Activated T-cell treated with anti-CD3 and anti-CD28 coated beads, Interleukin-2, amount 50 U/mL, for 4 hours (primary cell): Measurements from ENCODE around the gene TNFRSF6B. TPM values are rescaled to one million over a fixed set of nuclear protein-coding genes. Genes with fewer than 3 reads are reported as not detected.
"Not testable (repeated sequence)": the region's sequence is repeated elsewhere in the genome, so short reads cannot be mapped to it uniquely, and the experiment has no call there.

ENCODE experiments used
- ATAC-seq, 2 donors: fragments of 200-7000 bp; cut with Tn5 transposase; one replicate each; pipeline ENCODE4 v1.10.0; 2021
- DNase-seq: peaks from one replicate; pipeline ENCODE4 v3.0.0-alpha.2; 2020
- H3K27me3 Mint-ChIP-seq: one replicate; pipeline ENCODE4 v1.8.0; 2021; ENCODE audit warnings: low read depth, mixed read lengths
- H3K36me3 Mint-ChIP-seq: one replicate; pipeline ENCODE4 v1.8.0; 2022; ENCODE audit warnings: mixed read lengths; ENCODE audit not compliant: insufficient read depth
- H3K4me1 Mint-ChIP-seq: one replicate; pipeline ENCODE4 v1.8.0; 2021; ENCODE audit warnings: low read depth, mixed read lengths
- H3K4me3 Mint-ChIP-seq: one replicate; pipeline ENCODE4 v1.8.0; 2021; ENCODE audit warnings: mild to moderate bottlenecking, moderate library complexity, mixed read lengths
- H3K9me3 Mint-ChIP-seq: one replicate; pipeline ENCODE4 v1.8.0; 2021; ENCODE audit warnings: mixed read lengths
- total RNA-seq, 3 donors: library from RNA; stranded (reverse); gene quantifications; one replicate each; pipeline ENCODE4 v1.2.1, GENCODE V29; 2021

Gene TNFRSF6B
- total RNA-seq, 3 donors from 2014 or later = 0.47 TPM; not detected in 2

DNA sequence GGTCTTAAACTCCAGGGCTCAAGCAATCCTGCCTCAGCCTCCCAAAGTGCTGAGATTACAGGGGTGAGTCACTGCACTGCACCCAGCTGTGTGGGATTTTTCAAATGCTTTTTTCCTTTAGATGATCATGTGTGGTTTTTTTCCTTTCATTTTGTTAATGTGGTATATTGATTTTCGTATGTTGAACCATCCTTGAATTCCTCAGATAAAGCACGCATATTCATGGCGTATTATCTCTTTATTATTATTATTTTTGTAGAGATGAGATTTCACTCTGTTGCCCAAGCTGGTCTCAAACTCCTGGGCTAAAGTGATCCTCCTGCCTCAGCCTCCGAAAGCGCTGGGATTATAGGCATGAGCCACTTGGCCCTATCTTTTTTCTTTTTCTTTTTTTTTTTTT is 18.4 kb downstream of the TNFRSF6B start:
- H3K4me3 Mint-ChIP-seq = no peak overlapping the region
- peaks cover 13% of the 10 kb centered on the region for H3K9me3 Mint-ChIP-seq
- no peaks in the 10 kb centered on the region for H3K27me3 Mint-ChIP-seq
- peaks cover 40% of the 10 kb centered on the region for H3K4me1 Mint-ChIP-seq
- ATAC-seq (no peak), DNase-seq (no peak)
- peaks cover 49% of the 10 kb centered on the region for H3K36me3 Mint-ChIP-seq

DNA sequence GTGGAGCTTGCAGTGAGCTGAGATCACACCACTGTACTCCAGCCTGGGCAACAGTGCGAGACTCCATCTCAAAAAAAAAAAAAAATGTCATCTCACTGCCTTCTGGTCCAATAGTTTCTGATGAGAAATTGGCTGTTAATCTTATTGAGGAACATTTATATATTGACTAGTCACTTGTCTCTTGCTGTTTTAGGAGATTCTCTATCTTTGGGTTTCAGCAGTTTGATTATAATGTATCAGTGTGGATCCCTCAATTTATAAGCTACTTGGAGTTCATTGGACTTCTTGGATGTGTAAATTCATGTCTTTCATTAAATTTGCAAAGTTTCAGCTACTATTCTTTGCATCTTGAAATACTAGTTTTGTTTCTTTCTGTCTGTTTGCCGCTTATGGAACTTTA is 22.5 kb downstream of the TNFRSF6B start:
- Mint-ChIP-seq H3K4me3 (no peak overlapping the region), H3K27me3 (no peaks in the 10 kb centered on the region), H3K36me3 (peaks cover 43% of the 10 kb centered on the region), H3K4me1 (peaks cover 32% of the 10 kb centered on the region), H3K9me3 (peaks cover 13% of the 10 kb centered on the region)
- ATAC-seq (no peak), DNase-seq (no peak)

DNA sequence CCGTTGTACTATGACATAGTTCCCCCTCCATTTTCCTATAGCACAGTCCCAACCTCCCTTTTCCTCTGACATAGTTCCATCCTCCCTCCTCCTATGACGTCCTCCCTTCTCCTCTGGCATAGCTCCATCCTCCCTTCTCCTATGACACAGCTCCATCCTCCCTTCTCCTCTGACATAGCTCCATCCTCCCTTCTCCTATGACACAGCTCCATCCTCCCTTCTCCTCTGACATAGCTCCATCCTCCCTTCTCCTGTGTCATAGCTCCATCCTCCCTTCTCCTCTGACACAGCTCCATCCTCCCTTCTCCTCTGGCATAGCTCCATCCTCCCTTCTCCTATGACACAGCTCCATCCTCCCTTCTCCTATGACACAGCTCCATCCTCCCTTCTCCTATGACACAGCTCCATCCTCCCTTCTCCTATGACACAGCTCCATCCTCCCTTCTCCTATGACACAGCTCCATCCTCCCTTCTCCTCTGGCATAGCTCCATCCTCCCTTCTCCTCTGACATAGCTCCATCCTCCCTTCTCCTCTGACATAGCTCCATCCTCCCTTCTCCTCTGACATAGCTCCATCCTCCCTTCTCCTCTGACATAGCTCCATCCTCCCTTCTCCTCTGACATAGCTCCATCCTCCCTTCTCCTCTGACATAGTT is 26.6 kb downstream of the TNFRSF6B start:
- peaks cover 30% of the 10 kb centered on the region for H3K4me1 Mint-ChIP-seq
- DNase-seq, ATAC-seq, H3K27me3 Mint-ChIP-seq, H3K4me3 Mint-ChIP-seq: not testable (repeated sequence)
- peaks cover 11% of the 10 kb centered on the region for H3K9me3 Mint-ChIP-seq
- peaks cover 31% of the 10 kb centered on the region for H3K36me3 Mint-ChIP-seq

DNA sequence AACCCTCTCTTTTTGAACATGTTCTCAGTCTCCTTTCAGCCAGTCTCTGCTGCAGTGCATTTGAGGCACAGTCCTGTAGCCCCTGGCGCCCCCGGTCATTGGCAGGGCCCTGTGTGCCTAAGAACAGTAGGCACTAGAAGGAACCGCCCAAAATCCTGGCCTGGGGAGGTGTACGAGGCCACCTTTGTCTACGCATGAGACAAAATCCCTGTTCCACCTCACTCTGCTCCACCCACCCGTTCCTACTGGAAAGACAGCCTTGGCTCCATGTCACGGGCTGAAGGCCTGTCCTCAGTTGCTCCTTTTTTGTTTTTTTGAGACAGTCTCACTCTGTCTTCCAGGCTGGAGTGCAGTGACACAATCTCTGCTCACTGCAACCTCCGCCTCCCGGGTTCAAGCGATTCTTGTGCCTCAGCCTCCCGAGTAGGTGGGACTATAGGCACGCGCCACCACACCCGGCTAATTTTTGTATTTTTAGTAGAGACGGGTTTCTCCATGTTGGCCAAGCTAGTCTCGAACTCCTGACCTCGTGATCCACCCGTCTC is 33.8 kb downstream of the TNFRSF6B start:
- ATAC-seq, DNase-seq, H3K9me3 Mint-ChIP-seq, H3K4me3 Mint-ChIP-seq, H3K27me3 Mint-ChIP-seq: not testable (repeated sequence)
- H3K36me3 Mint-ChIP-seq = peaks cover 19% of the 10 kb centered on the region
- peaks cover 28% of the 10 kb centered on the region for H3K4me1 Mint-ChIP-seq

DNA sequence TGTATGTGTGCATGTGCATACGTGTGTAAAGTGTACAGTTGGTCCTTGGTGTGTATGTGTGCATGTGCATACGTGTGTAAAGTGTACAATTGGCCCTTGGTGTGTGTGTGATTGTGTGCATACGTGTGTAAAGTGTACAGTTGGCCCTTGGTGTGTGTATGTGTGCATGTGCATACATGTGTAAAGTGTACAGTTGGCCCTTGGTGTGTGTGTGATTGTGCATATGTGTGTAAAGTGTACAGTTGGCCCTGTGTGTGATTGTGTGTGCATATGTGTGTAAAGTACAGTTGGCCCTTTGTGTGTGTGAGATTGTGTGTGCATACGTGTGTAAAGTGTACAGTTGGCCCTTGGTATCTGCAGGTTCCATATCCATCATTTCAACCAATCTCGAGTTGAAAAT is 35.0 kb downstream of the TNFRSF6B start:
- Mint-ChIP-seq H3K36me3 (peaks cover 16% of the 10 kb centered on the region), H3K27me3 (no peaks in the 10 kb centered on the region), H3K4me3 (no peak overlapping the region), H3K9me3 (no peaks in the 10 kb centered on the region), H3K4me1 (peaks cover 35% of the 10 kb centered on the region)
- ATAC-seq (no peak), DNase-seq (no peak)

DNA sequence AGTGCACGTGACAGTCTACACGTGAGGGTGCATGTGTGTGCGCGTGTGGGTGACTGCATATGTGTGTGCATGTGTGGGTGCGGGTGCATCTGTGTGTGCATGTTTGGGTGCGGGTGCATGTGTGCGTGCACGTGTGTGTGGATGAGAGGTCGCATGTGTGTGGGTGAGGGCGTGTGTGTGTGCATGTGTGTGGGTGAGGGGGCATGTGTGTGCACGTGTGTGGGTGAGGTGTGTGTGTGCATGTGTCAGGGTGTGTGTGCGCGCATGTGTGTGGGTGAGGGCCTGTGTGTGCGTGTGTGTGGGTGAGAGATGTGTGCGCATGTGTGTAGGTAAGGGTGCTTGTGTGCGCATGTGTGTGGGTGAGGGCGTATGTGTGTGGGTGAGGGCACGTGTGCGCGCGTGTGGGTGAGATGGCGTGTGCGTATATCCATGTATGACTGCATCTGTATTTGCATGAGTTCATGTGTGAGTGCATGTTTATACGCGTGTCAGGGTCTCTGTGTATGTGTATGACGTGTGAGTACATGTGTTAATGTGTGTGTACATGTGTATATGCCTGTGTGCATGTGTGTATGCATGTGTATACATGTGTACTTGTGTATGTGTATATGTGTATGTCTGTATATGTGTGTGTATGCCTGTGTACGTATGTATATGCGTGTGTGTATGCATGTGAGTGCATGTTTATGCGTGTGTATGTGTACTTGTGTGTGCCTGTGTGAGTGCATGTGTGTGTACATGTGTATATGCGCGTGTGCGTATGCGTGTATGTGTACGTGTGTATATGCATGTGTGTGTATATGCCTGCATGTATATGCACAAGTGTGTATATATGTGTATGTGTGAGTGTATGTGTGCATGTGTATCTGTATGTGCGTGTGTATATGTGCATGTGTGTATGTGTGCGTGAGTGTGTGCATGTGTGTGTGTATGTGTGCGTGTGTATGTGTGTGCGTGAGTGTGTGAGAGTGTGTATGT is 36.0 kb downstream of the TNFRSF6B start:
- H3K4me3 Mint-ChIP-seq = no peak overlapping the region
- H3K4me1 Mint-ChIP-seq = peaks cover 34% of the 10 kb centered on the region
- no peaks in the 10 kb centered on the region for H3K27me3 Mint-ChIP-seq
- no peaks in the 10 kb centered on the region for H3K9me3 Mint-ChIP-seq
- no peak for DNase-seq
- no peak for ATAC-seq
- H3K36me3 Mint-ChIP-seq = peaks cover 12% of the 10 kb centered on the region

DNA sequence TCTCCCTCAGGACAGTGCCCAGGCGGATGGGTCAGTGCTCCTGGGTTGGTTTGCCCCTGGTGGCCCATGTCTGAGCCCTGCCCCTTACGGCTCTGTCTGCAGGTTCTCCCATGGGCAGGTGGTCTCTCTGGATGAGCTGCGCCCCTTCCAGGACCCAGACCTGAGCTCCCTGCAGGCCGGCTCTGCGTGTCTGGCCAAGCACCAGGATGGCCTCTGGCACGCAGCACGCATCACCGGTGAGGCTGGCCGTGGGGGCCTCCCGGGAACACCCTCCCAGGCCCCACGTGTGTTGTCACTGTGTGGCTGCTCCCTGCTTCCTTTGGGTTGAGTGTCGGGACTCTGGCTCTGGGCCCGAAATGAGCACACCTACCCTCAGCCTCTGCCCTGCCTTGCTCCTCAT is 36.7 kb downstream of the TNFRSF6B start:
- Mint-ChIP-seq H3K36me3 (peaks cover 12% of the 10 kb centered on the region), H3K27me3 (no peaks in the 10 kb centered on the region), H3K4me3 (no peak overlapping the region), H3K4me1 (peaks cover 29% of the 10 kb centered on the region), H3K9me3 (no peaks in the 10 kb centered on the region)
- ATAC-seq (no peak), DNase-seq (no peak)

DNA sequence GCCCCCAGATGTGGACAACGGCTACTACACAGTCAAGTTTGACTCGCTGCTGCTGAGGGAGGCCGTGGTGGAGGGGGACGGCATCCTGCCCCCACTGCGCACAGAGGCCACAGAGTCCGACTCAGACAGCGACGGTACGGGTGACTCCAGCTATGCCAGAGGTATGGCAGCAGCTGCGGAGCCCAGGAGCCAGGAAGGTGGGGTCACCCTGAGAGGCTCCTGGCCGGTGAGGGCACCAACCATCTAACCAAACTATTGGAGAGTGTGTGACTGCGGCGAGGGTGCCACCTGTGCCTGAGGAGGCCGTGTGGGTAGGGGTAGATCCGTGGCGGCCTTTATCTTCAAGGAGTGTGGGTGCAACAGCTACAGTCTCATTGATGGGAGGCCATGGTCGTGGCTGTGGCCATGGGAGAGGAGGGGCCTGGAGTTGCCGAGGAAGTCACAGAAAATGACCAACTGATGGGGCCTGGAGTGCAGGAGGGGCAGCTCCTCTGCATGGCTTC is 37.2 kb downstream of the TNFRSF6B start:
- DNase-seq (no peak), ATAC-seq (no peak)
- no peak overlapping the region for H3K4me3 Mint-ChIP-seq
- H3K9me3 Mint-ChIP-seq = no peaks in the 10 kb centered on the region
- peaks cover 10% of the 10 kb centered on the region for H3K36me3 Mint-ChIP-seq
- no peaks in the 10 kb centered on the region for H3K27me3 Mint-ChIP-seq
- peaks cover 24% of the 10 kb centered on the region for H3K4me1 Mint-ChIP-seq

DNA sequence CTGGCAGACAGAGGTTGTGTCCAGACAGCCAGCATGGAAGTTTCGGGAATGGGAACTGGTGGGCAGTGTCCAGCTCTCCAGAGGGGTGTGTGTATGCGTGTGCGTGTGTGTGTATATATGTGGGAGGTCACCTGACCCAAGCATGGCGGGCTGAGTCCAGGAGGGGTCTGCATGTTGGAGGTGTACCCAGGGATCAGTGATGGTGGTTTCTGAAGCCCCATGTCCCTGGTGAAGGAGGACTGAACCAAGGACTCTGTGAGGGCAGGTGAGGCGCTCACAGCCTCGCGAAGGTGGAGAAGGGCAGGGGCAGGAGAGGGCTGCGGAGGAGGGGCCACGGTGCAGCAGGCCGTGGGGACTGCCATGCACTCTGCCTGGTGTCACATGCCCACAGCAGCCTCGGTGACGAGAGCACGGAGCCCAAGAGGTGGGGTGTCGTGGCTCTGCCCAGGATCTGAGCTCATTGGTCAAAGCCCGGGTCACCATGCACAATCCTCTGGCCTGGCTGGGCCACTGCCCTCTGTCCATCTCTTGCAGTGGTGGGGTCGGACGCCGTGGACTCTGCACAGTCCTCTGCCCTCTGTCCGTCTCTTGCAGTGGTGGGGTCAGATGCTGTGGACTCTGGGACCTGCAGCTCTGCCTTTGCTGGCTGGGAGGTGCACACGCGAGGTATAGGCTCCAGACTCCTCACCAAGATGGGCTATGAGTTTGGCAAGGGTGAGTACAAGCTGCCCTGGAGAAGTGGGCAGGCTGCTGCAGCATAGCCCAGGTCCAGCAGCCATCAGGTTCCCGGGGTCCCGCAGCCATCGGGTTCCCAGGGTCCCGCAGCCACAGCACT is 37.9 kb downstream of the TNFRSF6B start:
- DNase-seq (no peak), ATAC-seq (no peak)
- Mint-ChIP-seq H3K36me3 (peaks cover 9% of the 10 kb centered on the region), H3K4me3 (no peak overlapping the region), H3K27me3 (no peaks in the 10 kb centered on the region), H3K9me3 (no peaks in the 10 kb centered on the region), H3K4me1 (peaks cover 23% of the 10 kb centered on the region)

DNA sequence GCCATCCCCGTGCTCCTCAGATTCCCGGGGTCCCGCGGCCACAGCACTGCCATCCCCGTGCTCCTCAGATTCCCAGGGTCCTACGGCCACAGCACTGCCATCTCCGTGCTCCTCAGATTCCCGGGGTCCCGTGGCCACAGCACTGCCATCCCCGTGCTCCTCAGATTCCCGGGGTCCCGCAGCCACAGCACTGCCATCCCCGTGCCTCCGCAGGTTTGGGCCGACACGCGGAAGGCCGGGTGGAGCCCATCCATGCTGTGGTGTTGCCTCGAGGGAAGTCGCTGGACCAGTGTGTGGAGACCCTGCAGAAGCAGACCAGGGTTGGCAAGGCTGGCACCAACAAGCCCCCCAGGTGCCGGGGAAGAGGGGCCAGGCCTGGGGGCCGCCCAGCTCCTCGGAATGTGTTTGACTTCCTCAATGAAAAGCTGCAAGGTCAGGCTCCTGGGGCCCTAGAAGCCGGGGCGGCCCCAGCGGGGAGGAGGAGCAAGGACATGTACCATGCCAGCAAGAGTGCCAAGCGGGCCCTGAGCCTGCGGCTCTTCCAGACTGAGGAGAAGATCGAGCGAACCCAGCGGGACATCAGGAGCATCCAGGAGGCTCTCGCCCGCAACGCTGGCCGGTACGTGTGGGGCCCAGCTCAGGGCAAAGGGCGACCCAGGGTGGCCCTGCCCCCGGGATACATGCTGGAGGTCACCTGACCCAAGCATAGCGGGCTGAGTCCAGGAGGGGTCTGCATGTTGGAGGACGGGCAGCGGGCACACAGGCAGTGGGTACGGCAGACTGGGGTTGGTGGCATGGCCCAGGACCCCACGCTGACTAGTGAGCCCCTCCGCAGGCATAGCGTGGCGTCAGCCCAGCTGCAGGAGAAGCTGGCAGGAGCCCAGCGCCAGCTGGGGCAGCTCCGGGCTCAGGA is 38.8 kb downstream of the TNFRSF6B start:
- H3K4me1 Mint-ChIP-seq = peaks cover 23% of the 10 kb centered on the region
- H3K36me3 Mint-ChIP-seq = peaks cover 6% of the 10 kb centered on the region
- H3K4me3 Mint-ChIP-seq = no peak overlapping the region
- H3K9me3 Mint-ChIP-seq = no peaks in the 10 kb centered on the region
- ATAC-seq (no peak), DNase-seq (no peak)
- no peaks in the 10 kb centered on the region for H3K27me3 Mint-ChIP-seq

DNA sequence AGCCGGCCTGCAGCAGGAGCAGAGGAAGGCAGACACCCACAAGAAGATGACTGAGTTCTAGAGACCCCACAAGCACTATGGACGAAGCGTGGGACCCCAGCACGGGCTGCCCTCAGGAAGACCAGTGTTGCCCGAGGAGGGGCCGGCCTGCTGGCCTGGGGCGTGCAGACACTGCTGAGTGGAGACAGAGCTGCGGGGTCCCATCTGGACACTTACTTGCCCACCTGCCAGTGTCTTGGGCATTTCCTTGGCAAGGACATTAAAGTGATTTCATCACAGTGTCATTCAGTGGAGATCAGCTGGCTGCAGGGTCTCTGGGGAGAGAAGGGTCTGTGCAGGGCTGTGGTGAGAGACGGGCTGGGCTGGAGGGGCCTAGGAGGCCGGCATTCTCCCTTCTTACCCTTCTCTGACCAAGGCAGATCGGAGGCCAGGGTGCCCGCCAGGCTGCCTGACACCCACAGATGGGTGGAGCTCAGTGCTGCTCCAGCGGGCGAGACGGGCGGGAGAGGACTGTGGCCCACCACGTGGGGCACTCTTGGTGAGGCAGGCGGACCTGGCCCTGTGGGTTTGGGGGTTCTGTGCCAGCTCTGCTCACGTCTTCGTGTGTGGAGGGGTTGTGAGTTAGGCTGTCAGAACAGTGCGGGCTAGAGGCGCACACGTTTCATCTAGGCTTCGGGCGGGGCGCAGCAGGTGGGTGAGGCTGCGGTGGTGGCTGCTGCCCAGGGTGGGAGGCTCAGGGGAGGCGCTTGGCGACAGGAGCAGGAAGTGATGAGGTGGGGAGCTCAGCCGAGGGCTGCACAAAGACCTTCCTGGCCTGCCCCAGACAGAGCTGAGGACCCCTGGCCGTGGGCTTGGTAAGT is 39.6 kb downstream of the TNFRSF6B start, which contains the start of gene LIME1:
Gene LIME1, plus strand, starts transcription at position 806 of the 860 bp plus-strand sequence. CDS start 886 bp downstream, outside the sequence.
- peak; percentile 62 for DNase-seq
- Mint-ChIP-seq H3K9me3 (no peaks in the 10 kb centered on the region), H3K36me3 (peaks cover 6% of the 10 kb centered on the region), H3K27me3 (no peaks in the 10 kb centered on the region), H3K4me3 (peak within 1 kb of the TSS; percentile 77), H3K4me1 (peaks cover 23% of the 10 kb centered on the region)
- peak; percentile 36 to 40 for ATAC-seq
